Lung (tissue), 12 donors: ENCODE data around the gene RHBG. TPM values are rescaled to one million over a fixed set of nuclear protein-coding genes. Genes with fewer than 3 reads are reported as not detected.

ENCODE experiments used
- ATAC-seq: fragments of 200-7000 bp; cut with Tn5 transposase; one replicate; pipeline ENCODE4 v1.9.1; 2020; ENCODE audit warnings: moderate number of reproducible peaks; ENCODE audit not compliant: insufficient read depth, low FRiP score
- DNase-seq, 3 donors: peaks; one replicate each; pipeline ENCODE4 v3.0.0-alpha.2; 2013 to 2017
- H3K27ac ChIP-seq, 2 donors: one replicate each; pipeline ENCODE4 v1.5.1; 2013; ENCODE audit warnings: mild to moderate bottlenecking in 2 of 2, moderate library complexity in 2 of 2, control low read depth in 1 of 2, inconsistent platforms in 1 of 2, low read depth in 1 of 2, low read length in 1 of 2
- H3K27me3 ChIP-seq, 3 donors: one replicate each; pipeline ENCODE4 v1.5.1; 2013; ENCODE audit warnings: low read length in 2 of 3; ENCODE audit not compliant: control insufficient read depth in 3 of 3, insufficient read depth in 3 of 3
- H3K36me3 ChIP-seq, 4 donors: one replicate each; pipeline ENCODE4 v1.5.1; 2013; ENCODE audit warnings: low read length in 4 of 4, mild to moderate bottlenecking in 1 of 4, moderate library complexity in 1 of 4; ENCODE audit not compliant: control insufficient read depth in 4 of 4, insufficient read depth in 4 of 4
- H3K4me1 ChIP-seq, 5 donors: one replicate each; pipeline ENCODE4 v1.5.1; 2013; ENCODE audit warnings: low read length in 5 of 5, mild to moderate bottlenecking in 2 of 5, moderate library complexity in 1 of 5; ENCODE audit not compliant: control insufficient read depth in 5 of 5, insufficient read depth in 5 of 5
- H3K4me3 ChIP-seq: one replicate; pipeline ENCODE4 v1.5.1; 2013; ENCODE audit warnings: mild to moderate bottlenecking, control low read depth, moderate library complexity
- H3K9ac ChIP-seq, 2 donors: one replicate each; pipeline ENCODE4 v1.5.1; 2013; ENCODE audit warnings: low read length in 2 of 2, control low read depth in 1 of 2; ENCODE audit not compliant: insufficient read depth in 1 of 2
- H3K9me3 ChIP-seq, 4 donors: one replicate each; pipeline ENCODE4 v1.5.1; 2013; ENCODE audit warnings: low read length in 3 of 4, mild to moderate bottlenecking in 1 of 4, moderate library complexity in 1 of 4; ENCODE audit not compliant: control insufficient read depth in 4 of 4, insufficient read depth in 3 of 4
- WGBS, 2 donors: extraction: QIAGEN DNeasy Blood & Tissue Kit; methylation state at CpG; one replicate each; pipeline ENCODE4 v1.1.7; 2013; 5-methylcytosine and 5-hydroxymethylcytosine counted together
- polyA plus RNA-seq, 2 donors: library from polyadenylated mRNA; stranded (reverse); fragments of 200-250 nt; gene quantifications; one replicate each; pipeline ENCODE4 v1.2.1, GENCODE V29; 2013
- total RNA-seq, 2 donors: library from RNA; depleted of rRNA in 1 of 2; stranded (reverse); fragments of >200 nt in 1 of 2; gene quantifications; one replicate each; pipeline ENCODE4 v1.2.1, GENCODE V29; 2014 to 2021
- TF ChIP-seq, protein P1 (sequence below): IDR thresholded peaks from 2 replicates; pipeline ENCODE4 v1.5.1; 2012; ENCODE audit warnings: mild to moderate bottlenecking; ENCODE audit errors: control extremely low read depth, extremely low read depth
- donor health status: control.
- donor health status: control.
- donor health status: Bipolar disorder and iron deficiency.
- donor health status: healthy.
- donor health status: DM: yes; HTN: yes; CAD: no.

RHBG gene
- total and polyA plus RNA-seq, 4 donors = 0.18 to 0.74 TPM; not detected in 2

DNA sequence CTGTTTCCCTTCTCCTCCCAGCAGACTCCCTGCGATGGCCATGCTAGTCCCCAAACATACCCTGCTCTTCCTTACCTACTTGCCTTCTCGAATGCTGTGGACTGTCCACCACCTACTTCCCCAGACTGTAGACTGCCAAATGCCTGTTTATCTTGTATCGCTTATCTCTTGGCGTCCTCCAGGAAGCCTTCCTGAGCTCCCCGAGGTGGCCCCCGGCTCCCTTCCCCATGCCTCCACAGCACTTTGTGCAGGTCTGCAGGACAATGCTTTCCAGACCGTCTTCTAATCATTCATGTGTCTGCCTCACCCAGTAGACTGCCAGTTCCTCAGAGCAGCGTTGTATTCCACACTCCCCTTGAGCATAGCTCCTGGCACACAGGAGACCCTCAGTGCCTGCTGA, 41.7 kb downstream of the RHBG start:
- TF ChIP-seq, protein P1, sequence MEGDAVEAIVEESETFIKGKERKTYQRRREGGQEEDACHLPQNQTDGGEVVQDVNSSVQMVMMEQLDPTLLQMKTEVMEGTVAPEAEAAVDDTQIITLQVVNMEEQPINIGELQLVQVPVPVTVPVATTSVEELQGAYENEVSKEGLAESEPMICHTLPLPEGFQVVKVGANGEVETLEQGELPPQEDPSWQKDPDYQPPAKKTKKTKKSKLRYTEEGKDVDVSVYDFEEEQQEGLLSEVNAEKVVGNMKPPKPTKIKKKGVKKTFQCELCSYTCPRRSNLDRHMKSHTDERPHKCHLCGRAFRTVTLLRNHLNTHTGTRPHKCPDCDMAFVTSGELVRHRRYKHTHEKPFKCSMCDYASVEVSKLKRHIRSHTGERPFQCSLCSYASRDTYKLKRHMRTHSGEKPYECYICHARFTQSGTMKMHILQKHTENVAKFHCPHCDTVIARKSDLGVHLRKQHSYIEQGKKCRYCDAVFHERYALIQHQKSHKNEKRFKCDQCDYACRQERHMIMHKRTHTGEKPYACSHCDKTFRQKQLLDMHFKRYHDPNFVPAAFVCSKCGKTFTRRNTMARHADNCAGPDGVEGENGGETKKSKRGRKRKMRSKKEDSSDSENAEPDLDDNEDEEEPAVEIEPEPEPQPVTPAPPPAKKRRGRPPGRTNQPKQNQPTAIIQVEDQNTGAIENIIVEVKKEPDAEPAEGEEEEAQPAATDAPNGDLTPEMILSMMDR = no peak
- 64 to 80% methylated on average over 8 of the region's 8 CpGs for WGBS, 2 donors
- ATAC-seq = no peak
- Histone ChIP-seq H3K4me3 (no peak overlapping the region), H3K9me3 (peaks cover 0 to 2% (median 0%) of the 10 kb centered on the region in 4 donors), H3K36me3 (no peaks in the 10 kb centered on the region), H3K4me1 (no peaks in the 10 kb centered on the region), H3K9ac (no peak overlapping the region), H3K27me3 (peaks cover 18 to 38% (median 19%) of the 10 kb centered on the region in 3 donors), H3K27ac (no peak overlapping the region)
- DNase-seq = no peak

DNA sequence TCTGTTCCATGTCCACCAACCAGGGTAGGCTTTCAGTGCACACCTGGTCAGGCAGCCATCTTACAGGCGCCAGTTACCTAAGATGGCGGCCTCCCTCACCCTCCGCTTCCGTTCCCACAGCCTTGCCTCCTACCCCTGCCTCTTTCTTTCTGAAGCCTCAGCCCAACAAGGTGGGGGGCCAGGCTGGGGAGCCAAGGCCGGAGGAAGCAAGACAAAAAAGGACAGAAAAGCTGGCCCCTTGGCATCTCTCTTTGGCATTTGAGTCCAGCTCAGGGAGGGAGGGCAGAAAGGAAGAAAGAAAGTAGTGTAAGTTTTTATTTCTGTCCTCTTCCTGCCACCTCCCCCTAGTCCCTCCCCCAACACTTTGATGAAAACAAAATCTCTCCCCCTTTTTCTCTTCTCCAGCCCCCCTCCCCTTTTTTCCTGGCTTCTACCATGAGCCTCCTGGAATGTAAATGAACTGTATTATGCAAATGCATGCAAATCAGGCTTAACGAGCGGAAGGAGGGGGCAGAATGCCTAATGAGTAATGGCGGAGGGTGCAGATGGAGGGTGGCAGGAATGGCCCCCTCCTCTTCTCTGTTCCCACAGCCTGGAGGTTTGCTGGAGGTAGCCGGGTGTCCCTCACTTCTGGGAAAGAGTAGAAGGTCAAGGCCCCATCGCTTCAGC, 43.8 kb downstream of the RHBG start:
- no peak for DNase-seq
- ATAC-seq = no peak
- H3K9ac ChIP-seq = no peak overlapping the region
- H3K27ac ChIP-seq = no peak overlapping the region
- no peaks in the 10 kb centered on the region for H3K36me3 ChIP-seq
- TF ChIP-seq, protein P1 = no peak
- H3K9me3 ChIP-seq = peaks cover 0 to under 1% (median 0%) of the 10 kb centered on the region in 4 donors
- WGBS, 2 donors = 74 to 81% methylated on average over 10 of the region's 10 CpGs
- peaks cover 16 to 47% (median 26%) of the 10 kb centered on the region in 3 donors for H3K27me3 ChIP-seq
- no peaks in the 10 kb centered on the region for H3K4me1 ChIP-seq
- no peak overlapping the region for H3K4me3 ChIP-seq

DNA sequence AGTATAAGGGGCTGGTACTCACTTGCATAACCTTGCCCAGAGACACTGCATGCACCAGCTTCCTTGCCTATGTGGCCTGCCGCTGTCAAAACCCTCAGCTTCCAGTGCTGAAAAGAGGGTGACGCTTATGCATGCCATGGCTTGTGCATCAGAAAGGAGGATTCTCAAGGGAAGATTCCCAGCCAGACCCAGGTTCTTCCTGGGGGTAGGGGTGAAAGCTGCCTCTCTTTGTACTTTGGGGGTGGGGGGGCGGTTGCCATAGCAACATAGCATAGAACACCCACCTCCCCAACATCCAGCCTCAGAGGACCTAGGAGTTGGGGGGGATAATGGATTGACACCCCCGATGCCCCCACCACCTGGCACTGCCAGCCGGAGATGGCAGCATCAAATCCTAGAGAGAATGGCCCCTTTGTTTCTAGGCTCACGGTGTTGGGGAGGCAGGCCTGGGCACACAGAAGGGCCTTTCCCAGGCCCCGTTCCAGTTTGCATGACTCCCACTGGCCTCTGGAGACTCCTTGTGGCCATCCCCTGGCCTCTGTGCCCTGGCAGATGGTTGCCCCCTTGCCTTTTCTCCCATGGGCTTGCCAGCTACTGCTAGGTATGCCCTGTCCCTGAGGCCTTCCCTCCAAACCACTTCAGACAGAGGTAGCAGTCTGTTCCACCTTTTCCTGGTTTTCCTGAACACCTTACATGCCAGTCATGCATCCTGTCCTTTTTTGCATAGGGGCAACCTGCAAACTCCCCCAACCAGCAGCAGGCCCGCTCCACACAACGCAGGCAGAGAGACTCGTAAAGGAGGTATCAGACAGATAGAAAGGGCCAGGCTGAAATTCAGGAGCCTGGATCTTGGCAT, 44.6 kb downstream of the RHBG start:
- ATAC-seq = no peak
- Histone ChIP-seq H3K36me3 (no peaks in the 10 kb centered on the region), H3K27me3 (peaks cover 16 to 55% (median 33%) of the 10 kb centered on the region in 3 donors), H3K9ac (no peak overlapping the region), H3K4me3 (no peak overlapping the region), H3K4me1 (no peaks in the 10 kb centered on the region), H3K9me3 (no peaks in the 10 kb centered on the region), H3K27ac (no peak overlapping the region)
- DNase-seq = no peak
- TF ChIP-seq, protein P1 = no peak
- 62 to 64% methylated on average over 10 of the region's 10 CpGs for WGBS, 2 donors
